Adrenal gland (tissue), 12 donors: ENCODE measurements around the gene CPEB1. TPM values are rescaled to one million over a fixed set of nuclear protein-coding genes. Genes with fewer than 3 reads are reported as not detected.
A peak's percentile ranks its signal among the peaks of the same experiment; 100 is the strongest.

Source experiments
- DNase-seq, 7 donors: peaks; one replicate each; pipeline ENCODE4 v3.0.0-alpha.2; 2019 to 2020
- H3K27ac ChIP-seq, 5 donors: fragments of 200-600 bp; sonication (generic) in 4 of 5; 1 replicate in 3 of 5; 2 replicates in 2 of 5; pipeline versions ENCODE4 v1.5.1 to v1.8.0; 2016 to 2020; ENCODE audit warnings: mild to moderate bottlenecking in 1 of 5
- H3K27me3 ChIP-seq: fragments of 200-600 bp; 2 replicates; pipeline ENCODE4 v1.8.0; 2021
- H3K36me3 ChIP-seq, 2 donors: fragments of 200-600 bp; replicated peaks in 1 of 2; 1 replicate in 1 of 2; 2 replicates in 1 of 2; pipeline versions ENCODE4 v1.5.1 to v1.8.0; 2018 to 2022
- H3K4me1 ChIP-seq, 2 donors: fragments of 200-600 bp; replicated peaks in 1 of 2; 1 replicate in 1 of 2; 2 replicates in 1 of 2; pipeline versions ENCODE4 v1.5.1 to v1.8.0; 2018 to 2021
- H3K4me3 ChIP-seq, 4 donors: fragments of 200-600 bp; sonication (generic) in 3 of 4; one replicate each; pipeline ENCODE4 v1.5.1; 2016 to 2018
- H3K9me3 ChIP-seq, 3 donors: fragments of 200-600 bp; sonication (generic) in 1 of 3; replicated peaks in 1 of 3; 1 replicate in 2 of 3; 2 replicates in 1 of 3; pipeline versions ENCODE4 v1.5.1 to v1.8.0; 2016 to 2021
- POLR2A ChIP-seq, 2 donors: fragments of 450-650 bp; IDR thresholded peaks; one replicate each; pipeline ENCODE4 v1.6.1; 2017; ENCODE audit warnings: antibody characterized with exemption in 2 of 2, mild to moderate bottlenecking in 2 of 2, moderate library complexity in 1 of 2
- WGBS, 4 donors: extraction: QIAGEN DNeasy Blood & Tissue Kit in 2 of 4; methylation state at CpG; one replicate each; pipeline versions ENCODE4 v1.1.5 to v1.1.7; 2013 to 2017; 5-methylcytosine and 5-hydroxymethylcytosine counted together
- intact Hi-C, 2 donors: fragments of 100-400 bp; cut with DNase I; formaldehyde crosslinking; loops; one replicate each; pipeline versions ENCODE4 v1.14.1 to v1.15.0; 2022 to 2023
- polyA plus RNA-seq, 3 donors: library from polyadenylated mRNA; stranded (reverse); fragments of 200-250 nt in 2 of 3; fragments of 350-450 nt in 1 of 3; fragmentation: Illumina TruSeq in 1 of 3; extraction: RNeasy Lipid Tissue Mini Kit (QIAGEN cat#74804) in 1 of 3; gene quantifications; one replicate each; pipeline ENCODE4 v1.2.3, GENCODE V29; 2013 to 2014
- total RNA-seq, 9 donors: library from RNA; depleted of rRNA in 4 of 9; stranded (reverse); fragments of >200 nt in 4 of 9; fragments of 120-200 nt in 1 of 9; fragmentation: NEBNext Ultra II Directional in 1 of 9; extraction: Animal tissue kit (Norgen Biotek cat#: 25700) in 1 of 9; gene quantifications; one replicate each; pipeline versions ENCODE4 v1.1.0 to v1.2.4, GENCODE V29; 2013 to 2023
- TF ChIP-seq, protein P1 (sequence below), 6 experiments: fragments of 450-650 bp in 4 of 6; fragments of 200-600 bp in 2 of 6; sonication (generic) in 1 of 6; IDR thresholded peaks; 1 replicate in 5 of 6; 2 replicates in 1 of 6; pipeline versions ENCODE4 v1.5.1 to v1.8.0; 2016 to 2021; ENCODE audit warnings: antibody characterized with exemption in 6 of 6, mild to moderate bottlenecking in 2 of 6, moderate library complexity in 1 of 6
- donor health status: healthy with polysubstance abuse.
- donor health status: Bipolar disorder and iron deficiency.
- donor health status: DM: yes; HTN: yes; CAD: no.
- donor health status: DM: no; HTN: no; CAD: no.
- donor health status: DM: no; HTN: no; CAD: no.
- donor health status: DM: yes; HTN: yes; CAD: no.

Gene CPEB1
- total and polyA plus RNA-seq, 12 donors: 1.5 to 11.6 (median 6.0) TPM

- Histone ChIP-seq H3K4me3 (no peak overlapping the region), H3K36me3 (no peaks in the 10 kb centered on the region), H3K4me1 (peaks cover 0 to 10% of the 10 kb centered on the region in 2 donors), H3K27ac (no peak overlapping the region), H3K27me3 (no peaks in the 10 kb centered on the region), H3K9me3 (no peaks in the 10 kb centered on the region)
- intact Hi-C loops: no loop called here
- WGBS, 4 donors: 69 to 74% (median 73%) methylated on average over 3 of the region's 3 CpGs
- TF ChIP-seq POLR2A (IDR thresholded peaks at IDR 0.05): no peak
- TF ChIP-seq, protein P1, sequence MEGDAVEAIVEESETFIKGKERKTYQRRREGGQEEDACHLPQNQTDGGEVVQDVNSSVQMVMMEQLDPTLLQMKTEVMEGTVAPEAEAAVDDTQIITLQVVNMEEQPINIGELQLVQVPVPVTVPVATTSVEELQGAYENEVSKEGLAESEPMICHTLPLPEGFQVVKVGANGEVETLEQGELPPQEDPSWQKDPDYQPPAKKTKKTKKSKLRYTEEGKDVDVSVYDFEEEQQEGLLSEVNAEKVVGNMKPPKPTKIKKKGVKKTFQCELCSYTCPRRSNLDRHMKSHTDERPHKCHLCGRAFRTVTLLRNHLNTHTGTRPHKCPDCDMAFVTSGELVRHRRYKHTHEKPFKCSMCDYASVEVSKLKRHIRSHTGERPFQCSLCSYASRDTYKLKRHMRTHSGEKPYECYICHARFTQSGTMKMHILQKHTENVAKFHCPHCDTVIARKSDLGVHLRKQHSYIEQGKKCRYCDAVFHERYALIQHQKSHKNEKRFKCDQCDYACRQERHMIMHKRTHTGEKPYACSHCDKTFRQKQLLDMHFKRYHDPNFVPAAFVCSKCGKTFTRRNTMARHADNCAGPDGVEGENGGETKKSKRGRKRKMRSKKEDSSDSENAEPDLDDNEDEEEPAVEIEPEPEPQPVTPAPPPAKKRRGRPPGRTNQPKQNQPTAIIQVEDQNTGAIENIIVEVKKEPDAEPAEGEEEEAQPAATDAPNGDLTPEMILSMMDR (IDR thresholded peaks at IDR 0.05): no peak
- no peak for DNase-seq
These were observed 71.8 kb downstream of the CPEB1 start for GRCh38 chr15:82575335-82575734.

- Histone ChIP-seq H3K27ac (no peak overlapping the region), H3K27me3 (no peaks in the 10 kb centered on the region), H3K36me3 (no peaks in the 10 kb centered on the region), H3K9me3 (no peaks in the 10 kb centered on the region), H3K4me1 (peaks cover 0 to 10% of the 10 kb centered on the region in 2 donors), H3K4me3 (no peak overlapping the region)
- intact Hi-C loops: no loop called here
- WGBS, 4 donors: 66 to 77% (median 70%) methylated on average over 3 of the region's 3 CpGs
- TF ChIP-seq, protein P1 (IDR thresholded peaks at IDR 0.05): no peak
- no peak for TF ChIP-seq POLR2A (IDR thresholded peaks at IDR 0.05)
- no peak for DNase-seq
These were observed 74.2 kb downstream of the CPEB1 start for GRCh38 chr15:82572986-82573385.

DNA sequence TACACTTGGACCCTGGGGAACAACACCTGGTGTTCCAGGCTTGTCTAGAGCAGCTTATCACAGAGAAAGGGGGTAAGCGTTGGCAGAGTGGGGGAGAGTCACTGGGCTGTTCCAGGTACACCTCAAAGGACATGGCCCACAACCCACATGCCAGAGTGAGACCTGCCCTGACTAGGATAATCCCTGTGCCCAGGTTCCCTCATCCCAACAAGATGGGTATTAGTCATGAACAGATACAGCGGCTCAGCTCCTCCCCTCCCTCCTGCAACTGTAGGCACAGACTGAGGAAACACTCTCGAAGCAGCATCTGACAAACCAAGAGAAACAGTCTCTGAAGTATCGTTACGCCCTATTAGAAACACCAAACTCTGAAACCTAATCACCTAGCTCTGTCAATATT lies 74.9 kb downstream of the CPEB1 start:
- no peaks in the 10 kb centered on the region for H3K36me3 ChIP-seq
- 77 to 90% (median 83%) methylated on average over 4 to 5 of the region's 5 CpGs for WGBS, 4 donors
- no peaks in the 10 kb centered on the region for H3K9me3 ChIP-seq
- no peaks in the 10 kb centered on the region for H3K27me3 ChIP-seq
- TF ChIP-seq, protein P1 (IDR thresholded peaks at IDR 0.05): no peak
- TF ChIP-seq POLR2A (IDR thresholded peaks at IDR 0.05): no peak
- H3K4me1 ChIP-seq: peaks cover 0 to 10% of the 10 kb centered on the region in 2 donors
- H3K27ac ChIP-seq: peak overlapping the region in 1 of 5 donors; percentile 69
- intact Hi-C loops: no loop called here
- peak in 2 of 7 donors; percentile 4 to 12 for DNase-seq
- no peak overlapping the region for H3K4me3 ChIP-seq

- 1 to 2% (median 2%) methylated on average over 14 to 17 of the region's 17 CpGs for whole genome bisulfite sequencing, 4 donors
- intact Hi-C loops: no loop called here
- Histone ChIP-seq H3K4me3 (peak overlapping the region in 1 of 4 donors; percentile 34), H3K9me3 (no peaks in the 10 kb centered on the region), H3K27me3 (no peaks in the 10 kb centered on the region), H3K27ac (peak overlapping the region in 3 of 5 donors; percentile 30 to 69 (median 39)), H3K36me3 (no peaks in the 10 kb centered on the region), H3K4me1 (peaks cover 0 to 10% of the 10 kb centered on the region in 2 donors)
- peak; percentile 52 to 88 (median 78) for DNase-seq
- TF ChIP-seq, protein P1 (IDR thresholded peaks at IDR 0.05): no peak
- TF ChIP-seq POLR2A (IDR thresholded peaks at IDR 0.05): peak; percentile 47 to 54
These were observed 75.4 kb downstream of the CPEB1 start for GRCh38 chr15:82571722-82572222.
